H9 (cell line): Measurements from ENCODE around the gene ADAMTS16. TPM values are rescaled to one million over a fixed set of nuclear protein-coding genes. Genes with fewer than 3 reads are reported as not detected.

Source experiments
- DNase-seq: peaks from one replicate; pipeline ENCODE4 v3.0.0-alpha.2; 2017
- H2AFZ ChIP-seq: one replicate; pipeline ENCODE4 v1.6.1; 2013; ENCODE audit warnings: mild to moderate bottlenecking, low read length, control low read depth, moderate library complexity
- H2AK5ac ChIP-seq: 2 replicates; pipeline ENCODE4 v1.6.1; 2013; ENCODE audit warnings: low read length, control low read depth, mixed read lengths; ENCODE audit not compliant: insufficient read length
- H2BK120ac ChIP-seq: one replicate; pipeline ENCODE4 v1.6.1; 2013; ENCODE audit warnings: low read depth, mild to moderate bottlenecking, low read length, control low read depth, inconsistent platforms; ENCODE audit not compliant: poor library complexity, severe bottlenecking
- H2BK12ac ChIP-seq: 2 replicates; pipeline ENCODE4 v1.6.1; 2013; ENCODE audit warnings: low read length, control low read depth, mixed read lengths, low read depth; ENCODE audit not compliant: insufficient read length
- H2BK15ac ChIP-seq: 2 replicates; pipeline ENCODE4 v1.6.1; 2013; ENCODE audit warnings: low read depth, low read length, control low read depth
- H2BK20ac ChIP-seq: one replicate; pipeline ENCODE4 v1.6.1; 2013; ENCODE audit warnings: low read depth, mild to moderate bottlenecking, low read length, control low read depth, inconsistent platforms; ENCODE audit not compliant: poor library complexity, severe bottlenecking
- H2BK5ac ChIP-seq: 2 replicates; pipeline ENCODE4 v1.6.1; 2013; ENCODE audit warnings: low read length, control low read depth, mixed read lengths; ENCODE audit not compliant: insufficient read length
- H3K14ac ChIP-seq: 2 replicates; pipeline ENCODE4 v1.6.1; 2013; ENCODE audit warnings: low read length, control low read depth; ENCODE audit not compliant: insufficient read depth
- H3K18ac ChIP-seq: 2 replicates; pipeline ENCODE4 v1.6.1; 2013; ENCODE audit warnings: low read depth, mild to moderate bottlenecking, mixed read lengths, low read length, control low read depth; ENCODE audit not compliant: insufficient read length
- H3K23ac ChIP-seq: 2 replicates; pipeline ENCODE4 v1.6.1; 2013; ENCODE audit warnings: low read length, control low read depth, mixed read lengths, low read depth; ENCODE audit not compliant: insufficient read length
- H3K23me2 ChIP-seq: 2 replicates; pipeline ENCODE4 v1.6.1; 2013; ENCODE audit warnings: low read depth, mild to moderate bottlenecking, mixed read lengths, low read length, control low read depth; ENCODE audit not compliant: insufficient read length, poor library complexity, severe bottlenecking
- H3K27ac ChIP-seq: 2 replicates; pipeline ENCODE4 v1.5.1; 2013; ENCODE audit warnings: low read length, control low read depth, mixed read lengths, low read depth; ENCODE audit not compliant: insufficient read length
- H3K27me3 ChIP-seq: 2 replicates; pipeline ENCODE4 v1.6.1; 2013; ENCODE audit warnings: low read length, control low read depth, inconsistent platforms; ENCODE audit not compliant: insufficient read depth
- H3K4ac ChIP-seq: 2 replicates; pipeline ENCODE4 v1.6.1; 2013; ENCODE audit warnings: low read depth, mild to moderate bottlenecking, control low read depth, inconsistent platforms, low read length, moderate library complexity
- H3K4me1 ChIP-seq: 2 replicates; pipeline ENCODE4 v1.6.1; 2013; ENCODE audit warnings: low read length, control low read depth, inconsistent platforms; ENCODE audit not compliant: insufficient read depth
- H3K4me2 ChIP-seq: 2 replicates; pipeline ENCODE4 v1.6.1; 2013; ENCODE audit warnings: low read length, control low read depth, mixed read lengths; ENCODE audit not compliant: insufficient read length, insufficient read depth
- H3K56ac ChIP-seq: 2 replicates; pipeline ENCODE4 v1.6.1; 2013; ENCODE audit warnings: low read depth, mild to moderate bottlenecking, mixed read lengths, low read length, control low read depth; ENCODE audit not compliant: insufficient read length
- H3K79me1 ChIP-seq: 2 replicates; pipeline ENCODE4 v1.6.1; 2013; ENCODE audit warnings: low read depth, mild to moderate bottlenecking, moderate library complexity, low read length, control low read depth, inconsistent platforms; ENCODE audit not compliant: insufficient read depth, poor library complexity, severe bottlenecking
- H3K79me2 ChIP-seq: 2 replicates; pipeline ENCODE4 v1.6.1; 2013; ENCODE audit warnings: low read length, control low read depth, inconsistent platforms; ENCODE audit not compliant: insufficient read depth
- H3K9ac ChIP-seq: 2 replicates; pipeline ENCODE4 v1.6.1; 2013; ENCODE audit warnings: low read length, control low read depth, mixed read lengths; ENCODE audit not compliant: insufficient read length; ENCODE audit errors: extremely low read depth
- H3K9me3 ChIP-seq: one replicate; pipeline ENCODE4 v1.6.1; 2013; ENCODE audit warnings: low read depth, low read length, inconsistent platforms; ENCODE audit not compliant: control insufficient read depth
- H3T11ph ChIP-seq: one replicate; pipeline ENCODE4 v1.6.1; 2013; ENCODE audit warnings: mild to moderate bottlenecking, low read length, control low read depth, inconsistent platforms
- H4K20me1 ChIP-seq: one replicate; pipeline ENCODE4 v1.6.1; 2013; ENCODE audit not compliant: control insufficient read depth, insufficient read length, insufficient read depth
- H4K5ac ChIP-seq: 2 replicates; pipeline ENCODE4 v1.6.1; 2013; ENCODE audit warnings: low read depth, mild to moderate bottlenecking, mixed read lengths, low read length, control low read depth; ENCODE audit not compliant: insufficient read length
- H4K8ac ChIP-seq: replicated peaks from 2 replicates; pipeline ENCODE4 v1.6.1; 2013; ENCODE audit warnings: low read length, control low read depth, mixed read lengths, low read depth; ENCODE audit not compliant: insufficient read length
- H4K91ac ChIP-seq: 2 replicates; pipeline ENCODE4 v1.6.1; 2013; ENCODE audit warnings: low read depth, mild to moderate bottlenecking, moderate library complexity, mixed read lengths, low read length, control low read depth; ENCODE audit not compliant: insufficient read length
- H3K27ac Mint-ChIP-seq, 3 experiments: 2 replicates in 2 of 3; 3 replicates in 1 of 3; pipeline ENCODE4 v1.8.0; 2020 to 2021; ENCODE audit warnings: mixed read lengths in 3 of 3, mild to moderate bottlenecking in 1 of 3, moderate library complexity in 1 of 3
- H3K27me3 Mint-ChIP-seq: 2 replicates; pipeline ENCODE4 v1.8.0; 2021; ENCODE audit warnings: low read depth, mild to moderate bottlenecking, moderate library complexity, mixed read lengths
- H3K36me3 Mint-ChIP-seq, 3 experiments: 2 replicates in 2 of 3; 3 replicates in 1 of 3; pipeline ENCODE4 v1.8.0; 2020 to 2021; ENCODE audit warnings: low read depth in 3 of 3, mixed read lengths in 3 of 3; ENCODE audit not compliant: insufficient read depth in 1 of 3
- H3K4me1 Mint-ChIP-seq, 2 experiments: 2 replicates each; pipeline ENCODE4 v1.8.0; 2020; ENCODE audit warnings: mixed read lengths in 2 of 2
- H3K4me3 Mint-ChIP-seq, 2 experiments: 2 replicates in 1 of 2; 3 replicates in 1 of 2; pipeline ENCODE4 v1.8.0; 2020 to 2021; ENCODE audit warnings: mild to moderate bottlenecking in 2 of 2, mixed read lengths in 2 of 2, moderate library complexity in 1 of 2
- H3K9me3 Mint-ChIP-seq, 2 experiments: 2 replicates in 1 of 2; 3 replicates in 1 of 2; pipeline ENCODE4 v1.8.0; 2020; ENCODE audit warnings: mild to moderate bottlenecking in 2 of 2, mixed read lengths in 2 of 2, moderate library complexity in 1 of 2
- WGBS: extraction: QIAGEN DNeasy Blood & Tissue Kit; methylation state at CpG from one replicate; pipeline ENCODE4 v1.1.7; 2013; ENCODE audit warnings: missing lambda C conversion rate, low lambda C conversion rate, mixed read lengths; ENCODE audit not compliant: insufficient read length; ENCODE audit errors: extremely low coverage; 5-methylcytosine and 5-hydroxymethylcytosine counted together
- total RNA-seq: library from RNA; stranded (reverse); gene quantifications from 2 replicates; pipeline ENCODE4 v1.2.1, GENCODE V29; 2021
- TF ChIP-seq, protein P1 (sequence below): fragments of 200-600 bp; sonication (generic); conservative IDR thresholded peaks from 3 replicates; pipeline ENCODE4 v1.8.0; 2021; ENCODE audit warnings: antibody characterized with exemption, mild to moderate bottlenecking

The ADAMTS16 gene
- total RNA-seq, 1 experiment from 2014 or later, result 4.5 TPM

DNA sequence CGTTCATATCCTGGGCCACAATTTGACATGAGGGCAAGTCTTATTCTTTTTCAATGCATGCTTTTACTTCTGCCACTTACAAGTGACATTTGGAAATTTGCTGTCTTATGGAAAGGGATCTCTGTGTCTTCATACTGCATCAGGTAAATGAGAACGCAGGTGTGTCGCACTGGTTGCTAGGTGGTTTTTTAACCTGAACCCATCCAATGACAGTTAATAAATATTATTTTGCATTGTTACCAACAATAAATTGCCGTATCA is 1.1 kb downstream of the ADAMTS16 start:
- H2BK120ac ChIP-seq, result no peak overlapping the region
- H2AFZ ChIP-seq, result no peak overlapping the region
- H3K27ac Mint-ChIP-seq, result no peak overlapping the region
- H3K4ac ChIP-seq, result no peak overlapping the region
- H2AK5ac ChIP-seq, result no peak overlapping the region
- peak overlapping the region; percentile 65 for H3K4me2 ChIP-seq
- H3K23ac ChIP-seq, result no peak overlapping the region
- H3K9me3 ChIP-seq, result no peaks in the 10 kb centered on the region
- TF ChIP-seq, protein P1, sequence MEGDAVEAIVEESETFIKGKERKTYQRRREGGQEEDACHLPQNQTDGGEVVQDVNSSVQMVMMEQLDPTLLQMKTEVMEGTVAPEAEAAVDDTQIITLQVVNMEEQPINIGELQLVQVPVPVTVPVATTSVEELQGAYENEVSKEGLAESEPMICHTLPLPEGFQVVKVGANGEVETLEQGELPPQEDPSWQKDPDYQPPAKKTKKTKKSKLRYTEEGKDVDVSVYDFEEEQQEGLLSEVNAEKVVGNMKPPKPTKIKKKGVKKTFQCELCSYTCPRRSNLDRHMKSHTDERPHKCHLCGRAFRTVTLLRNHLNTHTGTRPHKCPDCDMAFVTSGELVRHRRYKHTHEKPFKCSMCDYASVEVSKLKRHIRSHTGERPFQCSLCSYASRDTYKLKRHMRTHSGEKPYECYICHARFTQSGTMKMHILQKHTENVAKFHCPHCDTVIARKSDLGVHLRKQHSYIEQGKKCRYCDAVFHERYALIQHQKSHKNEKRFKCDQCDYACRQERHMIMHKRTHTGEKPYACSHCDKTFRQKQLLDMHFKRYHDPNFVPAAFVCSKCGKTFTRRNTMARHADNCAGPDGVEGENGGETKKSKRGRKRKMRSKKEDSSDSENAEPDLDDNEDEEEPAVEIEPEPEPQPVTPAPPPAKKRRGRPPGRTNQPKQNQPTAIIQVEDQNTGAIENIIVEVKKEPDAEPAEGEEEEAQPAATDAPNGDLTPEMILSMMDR, result no peak
- peaks cover 12% of the 10 kb centered on the region for H3K23me2 ChIP-seq
- H3K4me1 Mint-ChIP-seq, result peaks cover 20 to 23% of the 10 kb centered on the region in 2 experiments
- H2BK12ac ChIP-seq, result no peak overlapping the region
- H2BK20ac ChIP-seq, result no peak overlapping the region
- H3K18ac ChIP-seq, result no peak overlapping the region
- no peak overlapping the region for H4K5ac ChIP-seq
- H3K36me3 Mint-ChIP-seq, result peaks cover 1 to 22% (median 13%) of the 10 kb centered on the region in 3 experiments; a peak in 6 of 7 replicates
- H3K14ac ChIP-seq, result no peak overlapping the region
- peaks cover 7% of the 10 kb centered on the region in 2 experiments for H3K9me3 Mint-ChIP-seq
- H3K79me1 ChIP-seq, result no peaks in the 10 kb centered on the region
- peak overlapping the region; percentile 76 to 84 for H3K4me3 Mint-ChIP-seq
- H3K9ac ChIP-seq, result no peak overlapping the region
- no peaks in the 10 kb centered on the region; the same call in 1 of the 2 replicates for H3K27me3 ChIP-seq
- H3T11ph ChIP-seq, result no peak overlapping the region
- H3K27ac ChIP-seq, result no peak overlapping the region
- peaks cover 4% of the 10 kb centered on the region; the same call in 1 of the 2 replicates for H3K4me1 ChIP-seq
- no CpG with 5 or more reads among the region's 4 CpGs for WGBS
- H4K8ac ChIP-seq, result no peak overlapping the region
- no peak overlapping the region for H3K56ac ChIP-seq
- DNase-seq, result no peak
- H4K91ac ChIP-seq, result no peak overlapping the region
- no peak overlapping the region for H2BK5ac ChIP-seq
- no peaks in the 10 kb centered on the region for H4K20me1 ChIP-seq
- peaks cover 2% of the 10 kb centered on the region; the same call in 1 of the 2 replicates for H3K79me2 ChIP-seq
- no peak overlapping the region for H2BK15ac ChIP-seq
- peaks cover 27% of the 10 kb centered on the region for H3K27me3 Mint-ChIP-seq
